GM23338 (cell line): ENCODE results near the gene TOMM40L. TPM values are rescaled to one million over a fixed set of nuclear protein-coding genes. Genes with fewer than 3 reads are reported as not detected.

Experiments used
- ATAC-seq: fragments of 200-7000 bp; cut with Tn5 transposase; 3 replicates; pipeline ENCODE4 v1.9.1; 2020
- DNase-seq: peaks from one replicate; pipeline ENCODE4 v3.0.0-alpha.2; 2015; ENCODE audit warnings: low spot score
- H2AFZ ChIP-seq: fragments of 200-600 bp; sonication (generic); 2 replicates; pipeline ENCODE4 v1.8.0; 2016; ENCODE audit warnings: antibody characterized with exemption, mild to moderate bottlenecking, moderate library complexity
- H3F3A ChIP-seq: fragments of 200-600 bp; sonication (generic); replicated peaks from 2 replicates; pipeline ENCODE4 v1.8.0; 2017; ENCODE audit warnings: antibody characterized with exemption, mixed run types, low read depth
- H3K27ac ChIP-seq: fragments of 200-600 bp; sonication (generic); 2 replicates; pipeline ENCODE4 v1.6.1; 2016; ENCODE audit warnings: low read depth
- H3K27me3 ChIP-seq: fragments of 200-600 bp; sonication (generic); 2 replicates; pipeline ENCODE4 v1.8.0; 2016; ENCODE audit warnings: mild to moderate bottlenecking, mixed run types, moderate library complexity; ENCODE audit not compliant: insufficient read depth
- H3K36me3 ChIP-seq: fragments of 200-600 bp; sonication (generic); 2 replicates; pipeline ENCODE4 v1.8.0; 2016; ENCODE audit warnings: mild to moderate bottlenecking; ENCODE audit not compliant: insufficient read depth
- H3K4me1 ChIP-seq: fragments of 200-600 bp; sonication (generic); 2 replicates; pipeline ENCODE4 v1.8.0; 2016; ENCODE audit warnings: mild to moderate bottlenecking, moderate library complexity; ENCODE audit not compliant: insufficient read depth
- H3K4me2 ChIP-seq: fragments of 200-600 bp; sonication (generic); 2 replicates; pipeline ENCODE4 v1.7.1; 2017; ENCODE audit warnings: mixed run types
- H3K4me3 ChIP-seq: fragments of 200-600 bp; sonication (generic); 2 replicates; pipeline ENCODE4 v1.6.1; 2016; ENCODE audit warnings: mixed run types
- H3K79me2 ChIP-seq: fragments of 200-600 bp; sonication (generic); replicated peaks from 2 replicates; pipeline ENCODE4 v1.8.0; 2017; ENCODE audit warnings: mild to moderate bottlenecking; ENCODE audit not compliant: insufficient read depth
- H3K9me2 ChIP-seq: fragments of 200-600 bp; sonication (generic); 2 replicates; pipeline ENCODE4 v1.8.0; 2017; ENCODE audit not compliant: insufficient read depth
- H4K20me1 ChIP-seq: fragments of 200-600 bp; sonication (generic); replicated peaks from 2 replicates; pipeline ENCODE4 v1.8.0; 2017; ENCODE audit warnings: mild to moderate bottlenecking; ENCODE audit not compliant: insufficient read depth
- H3K27ac Mint-ChIP-seq: 2 replicates; pipeline ENCODE4 v1.8.0; 2020; ENCODE audit warnings: inconsistent platforms, mild to moderate bottlenecking, moderate library complexity, mixed read lengths
- H3K27me3 Mint-ChIP-seq: 3 replicates; pipeline ENCODE4 v1.8.0; 2022; ENCODE audit warnings: low read depth, mild to moderate bottlenecking, moderate library complexity, mixed read lengths, inconsistent platforms; ENCODE audit not compliant: insufficient read depth, poor library complexity
- H3K36me3 Mint-ChIP-seq: 3 replicates; pipeline ENCODE4 v1.8.0; 2021; ENCODE audit warnings: low read depth, mild to moderate bottlenecking, inconsistent platforms, moderate library complexity, mixed read lengths
- H3K4me1 Mint-ChIP-seq: 3 replicates; pipeline ENCODE4 v1.8.0; 2020; ENCODE audit warnings: mild to moderate bottlenecking, inconsistent platforms, mixed read lengths
- H3K4me3 Mint-ChIP-seq: 3 replicates; pipeline ENCODE4 v1.8.0; 2021; ENCODE audit warnings: moderate library complexity, mild to moderate bottlenecking, inconsistent platforms, mixed read lengths
- H3K9me3 Mint-ChIP-seq: 3 replicates; pipeline ENCODE4 v1.8.0; 2020; ENCODE audit warnings: moderate library complexity, mild to moderate bottlenecking, inconsistent platforms, mixed read lengths
- CREB1 ChIP-seq: fragments of 250-450 bp; sonication (Bioruptor Pico); IDR thresholded peaks from 2 replicates; pipeline ENCODE4 v1.5.0; 2020; ENCODE audit warnings: low read depth, mild to moderate bottlenecking, moderate library complexity
- CTCF ChIP-seq, 2 experiments: fragments of 200-600 bp in 1 of 2; sonication (generic) in 1 of 2; conservative IDR thresholded peaks; 2 replicates each; pipeline versions ENCODE4 v1.5.1 to v1.6.1; 2016 to 2017; ENCODE audit warnings: antibody characterized with exemption in 2 of 2, low read depth in 2 of 2, mild to moderate bottlenecking in 2 of 2, moderate library complexity in 1 of 2
- ETS1 ChIP-seq: IDR thresholded peaks from 2 replicates; pipeline ENCODE4 v1.6.1; 2016; ENCODE audit warnings: antibody characterized with exemption
- EZH2phosphoT487 ChIP-seq: fragments of 200-600 bp; sonication (generic); IDR thresholded peaks from one replicate; pipeline ENCODE4 v1.8.1; 2018; ENCODE audit warnings: antibody characterized with exemption; ENCODE audit not compliant: unreplicated experiment
- JUNB ChIP-seq: IDR thresholded peaks from one replicate; pipeline ENCODE4 v1.6.1; 2016; ENCODE audit warnings: antibody characterized with exemption; ENCODE audit not compliant: unreplicated experiment
- NANOG ChIP-seq: IDR thresholded peaks from 2 replicates; pipeline ENCODE4 v1.6.1; 2016; ENCODE audit warnings: antibody characterized with exemption, borderline replicate concordance
- POLR2AphosphoS5 ChIP-seq: IDR thresholded peaks from 2 replicates; pipeline ENCODE4 v1.6.1; 2016; ENCODE audit warnings: antibody characterized with exemption, low read depth
- STAT1 ChIP-seq: IDR thresholded peaks from one replicate; pipeline ENCODE4 v1.6.1; 2016; ENCODE audit warnings: antibody characterized with exemption; ENCODE audit not compliant: unreplicated experiment
- ZNF114 ChIP-seq: fragments of 250-450 bp; sonication (Bioruptor Pico); IDR thresholded peaks from 2 replicates; pipeline ENCODE4 v1.5.0; 2020; ENCODE audit warnings: mild to moderate bottlenecking, moderate library complexity
- ZNF331 ChIP-seq: fragments of 250-450 bp; sonication (Bioruptor Pico); IDR thresholded peaks from 2 replicates; pipeline ENCODE4 v1.5.0; 2020; ENCODE audit warnings: low read depth, mild to moderate bottlenecking, moderate library complexity
- polyA plus RNA-seq: library from polyadenylated mRNA; unstranded; fragments of >200 nt; fragmentation: Nextera tagmentation; extraction: Ambion mirVana; gene quantifications from 2 replicates; pipeline ENCODE4 v1.2.1, GENCODE V29; 2016
- total RNA-seq: library from RNA; depleted of rRNA; stranded (reverse); fragments of >200 nt; shearing (Covaris generic); gene quantifications from 2 replicates; pipeline ENCODE4 v1.2.3, GENCODE V29; 2014
- TF ChIP-seq, protein P1 (sequence below): IDR thresholded peaks from one replicate; pipeline ENCODE4 v1.6.1; 2018; ENCODE audit warnings: antibody characterized with exemption; ENCODE audit not compliant: unreplicated experiment
- TF ChIP-seq, protein P2 (sequence below): fragments of 250-450 bp; sonication (Bioruptor Pico); IDR thresholded peaks from 2 replicates; pipeline ENCODE4 v1.5.0; 2020; ENCODE audit warnings: mild to moderate bottlenecking, moderate library complexity

TOMM40L gene
- total and polyA plus RNA-seq, 2 experiments from 2014 or later, result 6.8 to 12.9 TPM

- Histone ChIP-seq H3K36me3 (peaks cover 11% of the 10 kb centered on the region), H3K79me2 (peaks cover 32% of the 10 kb centered on the region), H3K4me2 (peak within 1 kb of the TSS; percentile 85), H3K27me3 (no peaks in the 10 kb centered on the region), H4K20me1 (no peaks in the 10 kb centered on the region; the same call in 1 of the 2 replicates), H3K9me2 (no peaks in the 10 kb centered on the region), H3F3A (peaks cover 35% of the 10 kb centered on the region; the same call in 1 of the 2 replicates), H2AFZ (peak within 1 kb of the TSS; percentile 57), H3K4me3 (peak within 1 kb of the TSS; percentile 66), H3K27ac (peak within 1 kb of the TSS; percentile 99), H3K4me1 (peaks cover 46% of the 10 kb centered on the region)
- ATAC-seq, result peak; percentile 73
- peak within 1 kb of the TSS; percentile 89 for H3K4me3 Mint-ChIP-seq
- H3K27ac Mint-ChIP-seq, result peak within 1 kb of the TSS; percentile 98
- peak; percentile 100 for DNase-seq
- peaks cover 52% of the 10 kb centered on the region for H3K4me1 Mint-ChIP-seq
- H3K36me3 Mint-ChIP-seq, result peaks cover 35% of the 10 kb centered on the region
- peaks cover 17% of the 10 kb centered on the region for H3K27me3 Mint-ChIP-seq
- TF ChIP-seq POLR2AphosphoS5, result peak; percentile 89
- no peak for TF ChIP-seq EZH2phosphoT487
- TF ChIP-seq CTCF (conservative IDR thresholded peaks at IDR 0.05; ENCODE audit: low read depth in 2 of 2), result peak; percentile 50 to 52
- peak; percentile 74 for TF ChIP-seq CREB1
- TF ChIP-seq STAT1, result no peak
- TF ChIP-seq, protein P1, sequence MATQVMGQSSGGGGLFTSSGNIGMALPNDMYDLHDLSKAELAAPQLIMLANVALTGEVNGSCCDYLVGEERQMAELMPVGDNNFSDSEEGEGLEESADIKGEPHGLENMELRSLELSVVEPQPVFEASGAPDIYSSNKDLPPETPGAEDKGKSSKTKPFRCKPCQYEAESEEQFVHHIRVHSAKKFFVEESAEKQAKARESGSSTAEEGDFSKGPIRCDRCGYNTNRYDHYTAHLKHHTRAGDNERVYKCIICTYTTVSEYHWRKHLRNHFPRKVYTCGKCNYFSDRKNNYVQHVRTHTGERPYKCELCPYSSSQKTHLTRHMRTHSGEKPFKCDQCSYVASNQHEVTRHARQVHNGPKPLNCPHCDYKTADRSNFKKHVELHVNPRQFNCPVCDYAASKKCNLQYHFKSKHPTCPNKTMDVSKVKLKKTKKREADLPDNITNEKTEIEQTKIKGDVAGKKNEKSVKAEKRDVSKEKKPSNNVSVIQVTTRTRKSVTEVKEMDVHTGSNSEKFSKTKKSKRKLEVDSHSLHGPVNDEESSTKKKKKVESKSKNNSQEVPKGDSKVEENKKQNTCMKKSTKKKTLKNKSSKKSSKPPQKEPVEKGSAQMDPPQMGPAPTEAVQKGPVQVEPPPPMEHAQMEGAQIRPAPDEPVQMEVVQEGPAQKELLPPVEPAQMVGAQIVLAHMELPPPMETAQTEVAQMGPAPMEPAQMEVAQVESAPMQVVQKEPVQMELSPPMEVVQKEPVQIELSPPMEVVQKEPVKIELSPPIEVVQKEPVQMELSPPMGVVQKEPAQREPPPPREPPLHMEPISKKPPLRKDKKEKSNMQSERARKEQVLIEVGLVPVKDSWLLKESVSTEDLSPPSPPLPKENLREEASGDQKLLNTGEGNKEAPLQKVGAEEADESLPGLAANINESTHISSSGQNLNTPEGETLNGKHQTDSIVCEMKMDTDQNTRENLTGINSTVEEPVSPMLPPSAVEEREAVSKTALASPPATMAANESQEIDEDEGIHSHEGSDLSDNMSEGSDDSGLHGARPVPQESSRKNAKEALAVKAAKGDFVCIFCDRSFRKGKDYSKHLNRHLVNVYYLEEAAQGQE, result peak; percentile 18
- no peak for TF ChIP-seq ZNF331 (CRISPR knock-in tag)
- TF ChIP-seq, protein P2, sequence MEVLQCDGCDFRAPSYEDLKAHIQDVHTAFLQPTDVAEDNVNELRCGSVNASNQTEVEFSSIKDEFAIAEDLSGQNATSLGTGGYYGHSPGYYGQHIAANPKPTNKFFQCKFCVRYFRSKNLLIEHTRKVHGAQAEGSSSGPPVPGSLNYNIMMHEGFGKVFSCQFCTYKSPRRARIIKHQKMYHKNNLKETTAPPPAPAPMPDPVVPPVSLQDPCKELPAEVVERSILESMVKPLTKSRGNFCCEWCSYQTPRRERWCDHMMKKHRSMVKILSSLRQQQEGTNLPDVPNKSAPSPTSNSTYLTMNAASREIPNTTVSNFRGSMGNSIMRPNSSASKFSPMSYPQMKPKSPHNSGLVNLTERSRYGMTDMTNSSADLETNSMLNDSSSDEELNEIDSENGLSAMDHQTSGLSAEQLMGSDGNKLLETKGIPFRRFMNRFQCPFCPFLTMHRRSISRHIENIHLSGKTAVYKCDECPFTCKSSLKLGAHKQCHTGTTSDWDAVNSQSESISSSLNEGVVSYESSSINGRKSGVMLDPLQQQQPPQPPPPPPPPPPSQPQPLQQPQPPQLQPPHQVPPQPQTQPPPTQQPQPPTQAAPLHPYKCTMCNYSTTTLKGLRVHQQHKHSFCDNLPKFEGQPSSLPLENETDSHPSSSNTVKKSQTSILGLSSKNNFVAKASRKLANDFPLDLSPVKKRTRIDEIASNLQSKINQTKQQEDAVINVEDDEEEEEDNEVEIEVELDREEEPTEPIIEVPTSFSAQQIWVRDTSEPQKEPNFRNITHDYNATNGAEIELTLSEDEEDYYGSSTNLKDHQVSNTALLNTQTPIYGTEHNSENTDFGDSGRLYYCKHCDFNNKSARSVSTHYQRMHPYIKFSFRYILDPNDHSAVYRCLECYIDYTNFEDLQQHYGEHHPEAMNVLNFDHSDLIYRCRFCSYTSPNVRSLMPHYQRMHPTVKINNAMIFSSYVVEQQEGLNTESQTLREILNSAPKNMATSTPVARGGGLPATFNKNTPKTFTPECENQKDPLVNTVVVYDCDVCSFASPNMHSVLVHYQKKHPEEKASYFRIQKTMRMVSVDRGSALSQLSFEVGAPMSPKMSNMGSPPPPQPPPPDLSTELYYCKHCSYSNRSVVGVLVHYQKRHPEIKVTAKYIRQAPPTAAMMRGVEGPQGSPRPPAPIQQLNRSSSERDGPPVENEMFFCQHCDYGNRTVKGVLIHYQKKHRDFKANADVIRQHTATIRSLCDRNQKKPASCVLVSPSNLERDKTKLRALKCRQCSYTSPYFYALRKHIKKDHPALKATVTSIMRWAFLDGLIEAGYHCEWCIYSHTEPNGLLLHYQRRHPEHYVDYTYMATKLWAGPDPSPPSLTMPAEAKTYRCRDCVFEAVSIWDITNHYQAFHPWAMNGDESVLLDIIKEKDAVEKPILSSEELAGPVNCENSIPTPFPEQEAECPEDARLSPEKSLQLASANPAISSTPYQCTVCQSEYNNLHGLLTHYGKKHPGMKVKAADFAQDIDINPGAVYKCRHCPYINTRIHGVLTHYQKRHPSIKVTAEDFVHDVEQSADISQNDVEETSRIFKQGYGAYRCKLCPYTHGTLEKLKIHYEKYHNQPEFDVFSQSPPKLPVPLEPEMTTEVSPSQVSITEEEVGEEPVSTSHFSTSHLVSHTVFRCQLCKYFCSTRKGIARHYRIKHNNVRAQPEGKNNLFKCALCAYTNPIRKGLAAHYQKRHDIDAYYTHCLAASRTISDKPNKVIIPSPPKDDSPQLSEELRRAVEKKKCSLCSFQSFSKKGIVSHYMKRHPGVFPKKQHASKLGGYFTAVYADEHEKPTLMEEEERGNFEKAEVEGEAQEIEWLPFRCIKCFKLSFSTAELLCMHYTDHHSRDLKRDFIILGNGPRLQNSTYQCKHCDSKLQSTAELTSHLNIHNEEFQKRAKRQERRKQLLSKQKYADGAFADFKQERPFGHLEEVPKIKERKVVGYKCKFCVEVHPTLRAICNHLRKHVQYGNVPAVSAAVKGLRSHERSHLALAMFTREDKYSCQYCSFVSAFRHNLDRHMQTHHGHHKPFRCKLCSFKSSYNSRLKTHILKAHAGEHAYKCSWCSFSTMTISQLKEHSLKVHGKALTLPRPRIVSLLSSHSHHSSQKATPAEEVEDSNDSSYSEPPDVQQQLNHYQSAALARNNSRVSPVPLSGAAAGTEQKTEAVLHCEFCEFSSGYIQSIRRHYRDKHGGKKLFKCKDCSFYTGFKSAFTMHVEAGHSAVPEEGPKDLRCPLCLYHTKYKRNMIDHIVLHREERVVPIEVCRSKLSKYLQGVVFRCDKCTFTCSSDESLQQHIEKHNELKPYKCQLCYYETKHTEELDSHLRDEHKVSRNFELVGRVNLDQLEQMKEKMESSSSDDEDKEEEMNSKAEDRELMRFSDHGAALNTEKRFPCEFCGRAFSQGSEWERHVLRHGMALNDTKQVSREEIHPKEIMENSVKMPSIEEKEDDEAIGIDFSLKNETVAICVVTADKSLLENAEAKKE (CRISPR knock-in tag), result no peak
- TF ChIP-seq JUNB, result no peak
- TF ChIP-seq NANOG, result 0 out of 2 replicates have a peak, but pooled peaks have one; percentile 32
- TF ChIP-seq ETS1, result peak; percentile 98
- no peak for TF ChIP-seq ZNF114 (CRISPR knock-in tag)
- no peaks in the 10 kb centered on the region; the same call in 2 of the 3 replicates for H3K9me3 Mint-ChIP-seq
Measured at GRCh38 chr1:161201836-161202712, 23.8 kb upstream of the TOMM40L start, which contains the start of gene NDUFS2. TSS of gene NDUFS2 (plus strand) at chr1:161202367. CDS start at chr1:161202386, 19 bp downstream.
